GM12874 (cell line): ENCODE measurements around the gene TIAM2.

Source experiments
- CTCF ChIP-seq: IDR thresholded peaks from 2 replicates; pipeline ENCODE4 v1.5.1; 2011; ENCODE audit warnings: low read depth, mild to moderate bottlenecking, control low read depth, low read length, moderate library complexity; ENCODE audit not compliant: insufficient read depth

The TIAM2 gene

GRCh38 chr6:155004017-155004416 is 8.9 kb downstream of the TIAM2 start:
- no peak for TF ChIP-seq CTCF

DNA sequence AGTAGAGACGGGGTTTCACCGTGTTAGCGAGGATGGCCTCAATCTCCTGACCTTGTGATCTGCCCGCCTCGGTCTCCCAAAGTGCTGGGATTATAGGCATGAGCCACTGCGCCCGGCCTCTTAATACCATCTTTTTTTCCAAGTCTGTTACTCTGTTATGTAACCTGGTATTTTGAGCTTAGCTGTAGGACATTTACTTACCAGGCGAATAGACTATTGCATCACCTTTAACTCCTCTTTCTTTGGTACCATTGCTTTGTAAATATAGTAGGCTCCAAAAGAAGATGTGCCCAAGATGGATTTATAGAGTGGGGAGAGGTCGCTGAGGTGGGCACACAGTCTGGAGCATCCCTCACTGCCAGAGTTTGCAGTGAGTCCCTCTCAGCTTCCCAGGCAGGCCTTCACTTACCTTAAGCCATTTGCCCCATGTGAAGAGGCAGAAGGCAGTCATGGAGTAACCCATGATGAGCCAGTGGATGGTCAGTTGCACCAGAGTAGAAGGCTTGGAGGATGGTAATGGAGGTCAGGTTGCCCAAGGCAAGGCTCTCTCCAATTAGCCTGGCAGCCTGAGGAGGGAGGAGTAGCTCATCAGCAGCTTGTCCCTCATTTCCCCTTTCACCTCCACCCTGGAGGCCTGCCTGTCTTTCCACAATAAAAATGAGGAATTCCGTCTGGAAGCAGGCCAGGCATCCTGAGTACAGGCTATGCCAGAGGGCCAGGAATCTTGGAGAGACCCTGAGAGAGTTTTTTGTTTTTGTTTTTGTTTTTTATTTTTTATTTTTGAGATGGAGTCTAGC is 9.7 kb downstream of the TIAM2 start:
- TF ChIP-seq CTCF = no peak

GRCh38 chr6:155008625-155009024 is 13.5 kb downstream of the TIAM2 start:
- TF ChIP-seq CTCF = no peak

DNA sequence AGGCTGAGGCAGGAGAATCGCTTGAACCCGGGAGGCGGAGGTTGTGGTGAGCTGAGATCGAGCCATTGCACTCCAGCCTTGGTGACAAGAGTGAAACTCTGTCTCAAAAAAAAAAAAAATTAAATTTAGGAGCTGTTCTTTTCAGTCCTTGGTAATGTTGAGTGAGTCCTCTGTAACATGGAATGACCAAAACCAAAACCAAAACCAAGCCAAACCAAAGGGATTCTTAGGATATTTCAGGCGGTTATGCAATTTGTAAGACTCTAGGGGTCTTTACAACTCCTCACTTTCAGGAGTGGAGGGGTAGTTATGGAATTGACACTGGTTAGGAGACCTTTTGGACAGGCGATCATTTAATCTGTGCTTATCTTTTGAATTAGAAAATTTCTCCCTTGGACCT is 15.8 kb downstream of the TIAM2 start:
- TF ChIP-seq CTCF = no peak

DNA sequence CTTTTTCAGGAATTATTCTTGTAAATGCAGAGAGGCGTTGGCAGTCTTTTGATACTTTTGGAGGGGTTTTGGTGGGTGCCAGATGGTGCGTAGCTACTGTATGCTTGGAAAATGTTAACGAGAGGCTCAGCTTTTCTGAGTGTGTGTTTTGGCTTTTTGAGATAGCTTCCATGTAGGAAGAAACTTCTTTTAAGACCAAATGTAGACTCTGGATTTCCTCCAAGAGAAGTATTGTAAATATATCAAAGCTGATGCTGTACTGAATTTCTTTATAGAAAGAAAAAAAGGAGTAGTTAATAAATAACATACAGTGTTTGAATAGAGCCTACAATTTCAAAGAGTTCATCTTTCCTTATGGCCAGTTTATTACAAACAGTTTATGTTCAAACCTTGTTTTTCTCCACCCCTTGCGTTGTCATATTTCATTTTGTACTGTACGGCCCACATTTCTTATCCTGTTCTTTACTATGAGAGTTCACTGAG is 16.7 kb downstream of the TIAM2 start:
- no peak for TF ChIP-seq CTCF

DNA sequence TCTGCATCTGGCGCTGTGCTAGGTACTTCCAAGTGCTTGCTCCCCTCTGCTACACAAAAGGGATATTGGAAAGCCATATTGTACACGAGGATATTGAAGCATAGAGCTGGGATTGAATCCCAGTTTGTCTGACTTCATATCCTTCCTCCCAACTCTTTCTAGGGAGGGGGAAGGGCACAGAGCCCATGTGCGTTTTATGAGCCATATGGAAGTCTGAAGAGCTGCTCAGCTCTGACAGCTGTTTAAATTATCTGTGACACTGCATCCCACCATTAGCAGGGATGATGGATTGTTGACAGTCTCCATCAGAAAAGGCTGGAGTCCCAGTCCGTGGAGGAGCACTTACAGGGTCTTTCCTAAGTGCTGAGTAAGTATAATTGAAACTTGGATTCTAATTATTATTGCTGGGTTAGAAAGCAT is 18.4 kb downstream of the TIAM2 start:
- no peak for TF ChIP-seq CTCF

GRCh38 chr6:155014137-155014536 is 19.0 kb downstream of the TIAM2 start:
- TF ChIP-seq CTCF = no peak
